Esophagus squamous epithelium (tissue), 5 donors: ENCODE measurements around the gene ARHGAP44. TPM values are rescaled to one million over a fixed set of nuclear protein-coding genes. Genes with fewer than 3 reads are reported as not detected.
A peak's percentile ranks its signal among the peaks of the same experiment; 100 is the strongest.

Experiments
- DNase-seq: peaks from one replicate; lab custom pipeline; 2025; lab: John Stamatoyannopoulos, UW
- H3K27ac ChIP-seq, 4 donors: fragments of 200-600 bp; sonication (generic); one replicate each; pipeline ENCODE4 v1.5.1; 2016 to 2019; ENCODE audit warnings: mild to moderate bottlenecking in 1 of 4
- H3K27me3 ChIP-seq, 4 donors: fragments of 200-600 bp; sonication (generic); 1 replicate in 3 of 4; 2 replicates in 1 of 4; pipeline versions ENCODE4 v1.5.1 to v1.6.0; 2017 to 2021; ENCODE audit warnings: antibody characterized with exemption in 1 of 4
- H3K36me3 ChIP-seq, 3 donors: fragments of 200-600 bp; sonication (generic); one replicate each; pipeline ENCODE4 v1.5.1; 2016 to 2019
- H3K4me1 ChIP-seq, 3 donors: fragments of 200-600 bp; sonication (generic); one replicate each; pipeline ENCODE4 v1.5.1; 2017 to 2019
- H3K4me3 ChIP-seq, 4 donors: fragments of 200-600 bp; sonication (generic); 1 replicate in 3 of 4; 2 replicates in 1 of 4; pipeline ENCODE4 v1.5.1; 2016 to 2019; ENCODE audit warnings: mild to moderate bottlenecking in 2 of 4, moderate library complexity in 1 of 4
- H3K9me3 ChIP-seq, 3 donors: fragments of 200-600 bp; sonication (generic); one replicate each; pipeline ENCODE4 v1.5.1; 2016 to 2019
- CTCF ChIP-seq, 6 experiments: fragments of 450-650 bp in 4 of 6; fragments of 200-600 bp in 2 of 6; sonication (generic) in 2 of 6; IDR thresholded peaks; one replicate each; pipeline ENCODE4 v1.5.1; 2016 to 2019; ENCODE audit warnings: antibody characterized with exemption in 6 of 6, mild to moderate bottlenecking in 4 of 6, moderate library complexity in 4 of 6
- POLR2A ChIP-seq, 4 donors: fragments of 450-650 bp; IDR thresholded peaks; one replicate each; pipeline ENCODE4 v1.6.1; 2017; ENCODE audit warnings: antibody characterized with exemption in 4 of 4, mild to moderate bottlenecking in 4 of 4, moderate library complexity in 3 of 4
- WGBS, 2 donors: methylation state at CpG; one replicate each; pipeline ENCODE4 v1.1.5; 2018; 5-methylcytosine and 5-hydroxymethylcytosine counted together
- intact Hi-C: fragments of 100-400 bp; cut with DNase I; formaldehyde crosslinking; loops from one replicate; pipeline ENCODE4 v1.15.0; 2022
- total RNA-seq, 4 donors: library from RNA; depleted of rRNA; stranded (reverse); fragments of >200 nt; gene quantifications; one replicate each; pipeline ENCODE4 v1.1.0, GENCODE V29; 2016
- donor health status: DM: yes; HTN: yes; CAD: no.

ARHGAP44 gene
- total RNA-seq, 4 donors from 2014 or later, result 0.61 to 1.9 (median 0.89) TPM

DNA sequence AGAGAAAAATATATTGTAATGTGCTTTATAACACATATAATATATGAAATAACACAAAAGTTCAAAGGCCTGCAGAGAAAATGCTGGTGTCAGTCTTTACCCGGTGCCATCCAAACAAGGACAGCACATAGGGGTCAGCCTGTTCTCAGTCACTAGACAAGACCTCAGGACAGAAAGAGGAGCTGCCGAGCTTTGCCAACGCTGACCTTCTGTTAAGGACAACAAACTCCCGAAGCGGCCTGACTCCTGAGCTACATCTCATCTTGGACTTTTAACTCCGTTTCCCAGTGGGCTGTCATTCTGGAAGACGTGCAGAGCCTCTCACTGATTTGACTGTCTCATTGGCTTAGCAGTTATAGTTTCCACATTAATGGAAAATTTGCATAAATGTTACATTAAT, 221.7 kb downstream of the ARHGAP44 start:
- WGBS, 2 donors, result 81 to 95% methylated on average over 5 to 7 of the region's 7 CpGs
- peaks cover 6 to 100% (median 40%) of the 10 kb centered on the region in 3 donors for H3K36me3 ChIP-seq

GRCh38 chr17:13014801-13015200, 225.5 kb downstream of the ARHGAP44 start:
- peaks cover 3 to 22% (median 9%) of the 10 kb centered on the region in 3 donors for H3K4me1 ChIP-seq
- peaks cover 5 to 66% (median 38%) of the 10 kb centered on the region in 3 donors for H3K36me3 ChIP-seq
- H3K9me3 ChIP-seq, result no peaks in the 10 kb centered on the region
- no peak for DNase-seq
- 89 to 94% methylated on average over 7 of the region's 7 CpGs for WGBS, 2 donors
- TF ChIP-seq POLR2A (IDR thresholded peaks at IDR 0.05), result no peak
- TF ChIP-seq CTCF (IDR thresholded peaks at IDR 0.05), result no peak
- no peaks in the 10 kb centered on the region for H3K27me3 ChIP-seq
- intact Hi-C loops, result no loop called here
- H3K4me3 ChIP-seq, result no peak overlapping the region
- H3K27ac ChIP-seq, result no peak overlapping the region

More for the DNA sequence above, 221.7 kb downstream of the ARHGAP44 start:
- intact Hi-C loops, result no loop called here
- DNase-seq, result no peak
- H3K27me3 ChIP-seq, result no peaks in the 10 kb centered on the region
- H3K27ac ChIP-seq, result no peak overlapping the region
- no peaks in the 10 kb centered on the region for H3K9me3 ChIP-seq
- no peak overlapping the region for H3K4me3 ChIP-seq
- TF ChIP-seq CTCF (IDR thresholded peaks at IDR 0.05), result no peak
- no peak for TF ChIP-seq POLR2A (IDR thresholded peaks at IDR 0.05)
- H3K4me1 ChIP-seq, result peaks cover 0 to 1% (median under 1%) of the 10 kb centered on the region in 3 donors

DNA sequence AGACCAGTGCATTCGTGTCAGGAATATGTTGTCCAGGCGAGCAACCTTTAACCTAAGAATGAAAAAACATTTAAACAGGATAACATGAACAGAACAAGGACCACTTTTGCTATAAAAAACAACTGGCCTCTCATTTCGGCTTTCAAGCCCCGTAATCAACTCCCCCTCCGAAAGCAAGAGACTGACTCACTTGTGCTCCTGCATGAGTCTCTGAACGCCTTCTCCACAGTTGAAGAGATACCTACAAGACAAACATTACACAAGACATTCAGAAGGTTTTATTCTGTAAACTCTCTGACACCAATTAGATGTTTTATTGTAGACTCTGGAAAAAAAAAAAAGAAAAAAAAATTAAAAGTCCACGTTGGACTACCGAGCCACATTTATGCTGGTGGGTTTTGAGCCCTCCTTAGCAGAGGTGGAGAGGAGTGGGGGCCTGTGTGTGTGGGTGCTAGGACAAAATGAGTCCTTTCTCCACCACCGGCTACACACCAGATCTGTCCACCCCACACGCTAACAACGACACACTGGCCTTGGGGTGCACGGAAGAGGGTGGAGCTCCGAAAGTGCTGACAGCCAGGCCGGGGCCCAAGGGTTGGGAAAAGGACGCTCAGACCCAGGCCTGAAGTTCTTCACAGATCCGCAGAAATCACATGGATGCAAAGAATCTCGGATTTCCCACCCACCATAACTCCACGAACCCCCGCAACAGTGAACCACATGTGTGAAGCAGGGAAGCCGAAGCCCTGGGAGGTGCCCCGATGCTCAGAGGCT, 227.8 kb downstream of the ARHGAP44 start:
- Histone ChIP-seq H3K27ac (peak overlapping the region; percentile 83 to 95 (median 90)), H3K27me3 (no peaks in the 10 kb centered on the region), H3K36me3 (peaks cover 0 to 44% (median 28%) of the 10 kb centered on the region in 3 donors), H3K9me3 (no peaks in the 10 kb centered on the region), H3K4me3 (peak overlapping the region; percentile 77 to 99 (median 87)), H3K4me1 (peaks cover 3 to 22% (median 9%) of the 10 kb centered on the region in 3 donors)
- TF ChIP-seq CTCF (IDR thresholded peaks at IDR 0.05) (no peak), POLR2A (IDR thresholded peaks at IDR 0.05) (no peak)
- 23 to 25% methylated on average over 11 to 13 of the region's 21 CpGs for WGBS, 2 donors
- intact Hi-C loops, result no loop called here
- DNase-seq, result no peak

- Histone ChIP-seq H3K4me1 (peaks cover 3 to 22% (median 9%) of the 10 kb centered on the region in 3 donors), H3K4me3 (peak within 1 kb of the TSS; percentile 77 to 99 (median 87)), H3K9me3 (no peaks in the 10 kb centered on the region), H3K27ac (peak within 1 kb of the TSS; percentile 83 to 95 (median 90)), H3K36me3 (peaks cover 0 to 36% (median 22%) of the 10 kb centered on the region in 3 donors), H3K27me3 (no peaks in the 10 kb centered on the region)
- TF ChIP-seq CTCF (IDR thresholded peaks at IDR 0.05) (peak in 2 of 6 experiments; percentile 11 to 26), POLR2A (IDR thresholded peaks at IDR 0.05) (peak in 2 of 4 donors; percentile 44 to 63)
- intact Hi-C loops, result no loop called here
- whole genome bisulfite sequencing, 2 donors, result 0% methylated on average over 6 to 13 of the region's 79 CpGs
- DNase-seq, result peak; percentile 83
These were observed 228.6 kb downstream of the ARHGAP44 start, which contains the start of gene ELAC2 for GRCh38 chr17:13017655-13018459. ELAC2 (minus strand) TSS chr17:13018027; CDS start chr17:13017947, 80 bp downstream.
